ENCODE results near the gene TCTA.

The TCTA gene

DNA sequence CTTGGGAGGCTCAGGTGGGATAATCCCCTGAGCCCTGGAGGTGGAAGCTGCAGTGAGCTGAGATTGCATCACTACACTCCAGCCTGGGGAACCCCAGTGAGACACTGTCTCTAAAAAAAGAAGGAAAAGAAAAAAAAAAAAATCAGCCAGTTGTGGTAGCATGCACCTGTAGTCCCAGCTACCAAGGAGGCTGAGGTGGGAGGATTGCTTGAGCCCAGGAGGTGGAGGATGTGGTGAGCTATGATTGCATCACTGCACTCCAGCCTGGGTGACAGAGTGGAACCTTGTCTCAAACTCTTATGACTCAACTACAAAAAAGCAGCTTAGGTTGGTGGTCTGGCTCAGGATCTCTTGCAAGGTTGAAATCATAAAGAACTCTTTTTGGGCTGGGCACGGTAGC is 34.7 kb upstream of the TCTA start:
- Histone ChIP-seq H3K4me2 (ENCODE audit: low read length) (no peak overlapping the region), H3K27ac (no peak overlapping the region), H2AFZ (no peak overlapping the region), H3K9ac (no peak overlapping the region), H3K9me3 (ENCODE audit: control insufficient read depth, low read length) (no peaks in the 10 kb centered on the region), H3K4me3 (ENCODE audit: low read depth, low read length) (no peak overlapping the region), H3K4me1 (no peaks in the 10 kb centered on the region), H3K79me2 (peaks cover 72% of the 10 kb centered on the region), H3K27me3 (ENCODE audit: control insufficient read depth, insufficient read depth, low read length) (no peaks in the 10 kb centered on the region), H3K36me3 (ENCODE audit: control insufficient read depth, insufficient read depth, low read length) (no peaks in the 10 kb centered on the region)
- TF ChIP-seq, protein P1, sequence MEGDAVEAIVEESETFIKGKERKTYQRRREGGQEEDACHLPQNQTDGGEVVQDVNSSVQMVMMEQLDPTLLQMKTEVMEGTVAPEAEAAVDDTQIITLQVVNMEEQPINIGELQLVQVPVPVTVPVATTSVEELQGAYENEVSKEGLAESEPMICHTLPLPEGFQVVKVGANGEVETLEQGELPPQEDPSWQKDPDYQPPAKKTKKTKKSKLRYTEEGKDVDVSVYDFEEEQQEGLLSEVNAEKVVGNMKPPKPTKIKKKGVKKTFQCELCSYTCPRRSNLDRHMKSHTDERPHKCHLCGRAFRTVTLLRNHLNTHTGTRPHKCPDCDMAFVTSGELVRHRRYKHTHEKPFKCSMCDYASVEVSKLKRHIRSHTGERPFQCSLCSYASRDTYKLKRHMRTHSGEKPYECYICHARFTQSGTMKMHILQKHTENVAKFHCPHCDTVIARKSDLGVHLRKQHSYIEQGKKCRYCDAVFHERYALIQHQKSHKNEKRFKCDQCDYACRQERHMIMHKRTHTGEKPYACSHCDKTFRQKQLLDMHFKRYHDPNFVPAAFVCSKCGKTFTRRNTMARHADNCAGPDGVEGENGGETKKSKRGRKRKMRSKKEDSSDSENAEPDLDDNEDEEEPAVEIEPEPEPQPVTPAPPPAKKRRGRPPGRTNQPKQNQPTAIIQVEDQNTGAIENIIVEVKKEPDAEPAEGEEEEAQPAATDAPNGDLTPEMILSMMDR (IDR thresholded peaks at IDR 0.05): no peak

DNA sequence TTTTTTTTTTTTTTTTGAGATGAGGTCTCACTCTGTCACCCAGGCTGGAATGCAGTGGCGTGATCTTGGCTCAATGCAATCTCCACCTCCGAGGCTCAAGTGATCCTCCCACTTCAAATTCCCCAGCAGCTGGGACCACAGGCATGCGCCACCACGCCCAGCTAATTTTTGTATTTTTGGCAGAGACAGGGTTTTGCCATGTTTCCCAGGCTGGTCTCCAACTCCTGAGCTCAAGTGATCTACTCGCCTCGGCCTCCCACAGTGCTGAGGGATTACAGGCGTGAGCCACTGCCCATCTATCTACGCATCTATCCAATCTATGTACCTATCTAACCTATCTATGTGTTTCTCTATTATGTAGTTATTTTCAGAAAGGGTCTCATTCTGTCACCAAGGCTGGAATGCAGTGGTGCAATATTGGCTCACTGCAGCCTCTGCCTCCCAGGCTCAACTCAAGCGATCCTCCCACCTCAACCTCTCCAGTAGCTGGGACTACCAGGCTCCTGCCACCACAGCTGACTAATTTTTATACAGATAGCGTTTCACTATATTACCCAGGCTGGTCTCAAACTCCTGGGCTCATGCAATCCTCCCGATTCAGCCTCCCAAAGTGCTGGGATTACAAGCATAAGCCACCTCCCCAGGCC is 33.9 kb upstream of the TCTA start:
- Histone ChIP-seq H3K27me3 (ENCODE audit: control insufficient read depth, insufficient read depth, low read length) (no peaks in the 10 kb centered on the region), H3K36me3 (ENCODE audit: control insufficient read depth, insufficient read depth, low read length) (no peaks in the 10 kb centered on the region), H3K4me3 (ENCODE audit: low read depth, low read length) (no peak overlapping the region), H3K9me3 (ENCODE audit: control insufficient read depth, low read length) (no peaks in the 10 kb centered on the region), H3K4me1 (no peaks in the 10 kb centered on the region), H3K4me2 (ENCODE audit: low read length) (no peak overlapping the region), H3K27ac (no peak overlapping the region), H3K9ac (no peak overlapping the region), H2AFZ (no peak overlapping the region), H3K79me2 (peaks cover 72% of the 10 kb centered on the region)
- TF ChIP-seq, protein P1 (IDR thresholded peaks at IDR 0.05): no peak

DNA sequence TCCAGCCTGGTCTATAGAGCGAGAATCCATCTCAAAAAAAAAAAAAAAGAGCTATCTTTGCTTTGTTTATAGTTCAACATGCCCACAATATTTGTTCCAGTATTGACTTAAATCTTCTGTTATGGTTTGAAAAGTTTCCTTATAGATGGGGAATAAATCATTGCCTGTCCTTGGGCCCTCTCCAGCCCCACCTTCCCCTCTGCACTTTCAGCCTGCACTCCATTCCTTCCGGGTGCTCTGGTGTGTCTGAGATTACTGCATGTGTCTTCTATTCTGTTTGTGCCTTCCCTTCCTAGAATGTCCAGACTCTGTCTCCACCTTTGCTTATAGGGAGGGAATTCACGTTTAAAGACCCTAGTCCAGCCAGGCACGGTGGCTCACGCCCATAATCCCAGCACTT is 28.8 kb upstream of the TCTA start:
- H3K36me3 ChIP-seq (ENCODE audit: control insufficient read depth, insufficient read depth, low read length): no peaks in the 10 kb centered on the region
- no peak overlapping the region for H3K27ac ChIP-seq
- no peaks in the 10 kb centered on the region for H3K4me1 ChIP-seq
- H3K9ac ChIP-seq: no peak overlapping the region
- TF ChIP-seq, protein P1 (IDR thresholded peaks at IDR 0.05): no peak
- no peaks in the 10 kb centered on the region for H3K9me3 ChIP-seq (ENCODE audit: control insufficient read depth, low read length)
- no peak overlapping the region for H2AFZ ChIP-seq
- H3K79me2 ChIP-seq: peaks cover 81% of the 10 kb centered on the region
- no peak overlapping the region for H3K4me3 ChIP-seq (ENCODE audit: low read depth, low read length)
- no peaks in the 10 kb centered on the region for H3K27me3 ChIP-seq (ENCODE audit: control insufficient read depth, insufficient read depth, low read length)
- H3K4me2 ChIP-seq (ENCODE audit: low read length): no peak overlapping the region

DNA sequence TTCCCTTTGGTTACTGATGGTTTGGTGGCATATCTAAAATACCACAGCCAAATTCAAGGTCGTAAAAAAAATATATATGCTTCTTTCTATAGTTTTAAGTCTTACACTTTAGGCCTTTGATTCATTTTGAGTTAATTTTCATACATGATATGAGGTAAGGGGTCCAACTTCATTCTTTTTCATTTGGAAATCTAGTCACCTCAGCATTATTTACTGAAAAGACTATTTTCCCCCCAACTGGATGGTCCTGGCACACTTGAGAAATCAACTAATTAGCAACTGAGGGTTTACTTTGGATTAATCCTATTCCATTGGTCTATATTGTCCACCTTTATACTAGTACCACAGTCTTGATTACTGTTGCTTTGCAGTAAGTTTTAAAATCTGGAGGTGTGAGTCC is 26.6 kb upstream of the TCTA start:
- Histone ChIP-seq H3K4me3 (ENCODE audit: low read depth, low read length) (no peak overlapping the region), H3K79me2 (peaks cover 91% of the 10 kb centered on the region), H3K27ac (no peak overlapping the region)

More for the DNA sequence above, 26.6 kb upstream of the TCTA start:
- Histone ChIP-seq H2AFZ (no peak overlapping the region), H3K36me3 (ENCODE audit: control insufficient read depth, insufficient read depth, low read length) (no peaks in the 10 kb centered on the region), H3K27me3 (ENCODE audit: control insufficient read depth, insufficient read depth, low read length) (no peaks in the 10 kb centered on the region), H3K9me3 (ENCODE audit: control insufficient read depth, low read length) (no peaks in the 10 kb centered on the region), H3K4me2 (ENCODE audit: low read length) (no peak overlapping the region), H3K4me1 (no peaks in the 10 kb centered on the region), H3K9ac (no peak overlapping the region)
- TF ChIP-seq, protein P1 (IDR thresholded peaks at IDR 0.05): no peak
